OCI-LY7 (cell line): Measurements from ENCODE around the gene CYTIP. TPM values are rescaled to one million over a fixed set of nuclear protein-coding genes. Genes with fewer than 3 reads are reported as not detected.

Source experiments
- BruUV-seq: library from RNA; stranded (reverse); fragments of 400-500 nt; replicated peaks from 2 replicates; lab custom pipeline; 2021; lab: Mats Ljungman, UMichigan
- CTCF ChIA-PET: fragments of 300-600 bp; sonication (Branson Sonifier 250); formaldehyde crosslinking; loops from one replicate; lab custom pipeline; 2022; ENCODE audit warnings: antibody characterized with exemption; ENCODE audit not compliant: unreplicated experiment; lab: Charles Lee
- POLR2A ChIA-PET: fragments of 300-600 bp; sonication (Branson Sonifier 250); formaldehyde crosslinking; loops from one replicate; lab custom pipeline; 2022; ENCODE audit warnings: antibody characterized with exemption; lab: Charles Lee
- DNase-seq: peaks from one replicate; pipeline ENCODE4 v3.0.0-alpha.2; 2015; ENCODE audit warnings: low spot score
- H2AFZ ChIP-seq: fragments of 200-600 bp; sonication (generic), shearing (Covaris generic); 2 replicates; pipeline ENCODE4 v1.6.1; 2014; ENCODE audit warnings: mild to moderate bottlenecking, antibody characterized with exemption, low read length, moderate library complexity
- H3K27ac ChIP-seq: fragments of 200-600 bp; sonication (generic); 2 replicates; pipeline ENCODE4 v1.5.1; 2014; ENCODE audit warnings: mixed run types, low read depth, mild to moderate bottlenecking, moderate library complexity, low read length, inconsistent platforms; ENCODE audit not compliant: poor library complexity, severe bottlenecking
- H3K36me3 ChIP-seq: fragments of 200-600 bp; sonication (generic); 2 replicates; pipeline ENCODE4 v1.6.1; 2014; ENCODE audit warnings: mild to moderate bottlenecking, antibody characterized with exemption, low read length, moderate library complexity, mixed read lengths; ENCODE audit not compliant: insufficient read depth
- H3K4me1 ChIP-seq: fragments of 200-600 bp; sonication (generic); 2 replicates; pipeline ENCODE4 v1.5.1; 2014; ENCODE audit warnings: mild to moderate bottlenecking, low read length; ENCODE audit not compliant: insufficient read depth, poor library complexity, severe bottlenecking
- H3K4me2 ChIP-seq: fragments of 200-600 bp; sonication (generic); 2 replicates; pipeline ENCODE4 v1.6.1; 2014; ENCODE audit warnings: mild to moderate bottlenecking, low read length
- H3K4me3 ChIP-seq: fragments of 200-600 bp; sonication (generic); 2 replicates; pipeline ENCODE4 v1.5.1; 2014; ENCODE audit warnings: mild to moderate bottlenecking, low read depth, low read length; ENCODE audit not compliant: poor library complexity, severe bottlenecking
- H3K79me2 ChIP-seq: fragments of 200-600 bp; sonication (generic); 2 replicates; pipeline ENCODE4 v1.6.1; 2016; ENCODE audit warnings: low read depth, mild to moderate bottlenecking, low read length, moderate library complexity, mixed read lengths; ENCODE audit not compliant: insufficient read depth
- H3K9me2 ChIP-seq: fragments of 200-600 bp; sonication (generic); 2 replicates; pipeline ENCODE4 v1.6.1; 2016; ENCODE audit warnings: mild to moderate bottlenecking, low read length, mixed read lengths; ENCODE audit not compliant: insufficient read depth
- H3K9me3 ChIP-seq: fragments of 200-600 bp; sonication (generic); 2 replicates; pipeline ENCODE4 v1.6.1; 2014; ENCODE audit warnings: mild to moderate bottlenecking, mixed run types, low read length, mixed read lengths
- H4K20me1 ChIP-seq: fragments of 200-600 bp; sonication (generic); 2 replicates; pipeline ENCODE4 v1.6.1; 2014; ENCODE audit warnings: mild to moderate bottlenecking, antibody characterized with exemption, low read length, moderate library complexity, mixed read lengths; ENCODE audit not compliant: insufficient read depth
- EZH2phosphoT487 ChIP-seq: fragments of 200-600 bp; sonication (generic); IDR thresholded peaks from 2 replicates; pipeline ENCODE4 v1.6.1; 2018; ENCODE audit warnings: low read depth, borderline replicate concordance, mild to moderate bottlenecking, mixed run types, antibody characterized with exemption, low read length, moderate library complexity, mixed read lengths
- intact Hi-C: fragments of 100-400 bp; cut with micrococcal nuclease; formaldehyde crosslinking; loops from one replicate; pipeline ENCODE4 v1.10.0; 2022; ENCODE audit not compliant: unreplicated experiment
- total RNA-seq, 2 experiments: library from RNA; depleted of rRNA in 1 of 2; stranded (reverse); fragments of >200 nt in 1 of 2; shearing (Covaris generic) in 1 of 2; gene quantifications; 2 replicates each; pipeline ENCODE4 v1.2.3, GENCODE V29; 2014 to 2022
- TF ChIP-seq, protein P1 (sequence below): fragments of 200-600 bp; sonication (generic); conservative IDR thresholded peaks from 2 replicates; pipeline ENCODE4 v1.5.1; 2014; ENCODE audit warnings: mild to moderate bottlenecking, antibody characterized with exemption, low read length, moderate library complexity, mixed read lengths

Gene CYTIP
- total RNA-seq, 2 experiments from 2014 or later: 49.2 to 64.0 TPM

GRCh38 chr2:157367704-157368103 lies 76.2 kb downstream of the CYTIP start:
- Histone ChIP-seq H3K4me3 (no peak overlapping the region), H3K4me1 (peaks cover 13% of the 10 kb centered on the region), H3K9me2 (no peaks in the 10 kb centered on the region), H3K27ac (no peak overlapping the region), H2AFZ (no peak overlapping the region), H3K79me2 (no peaks in the 10 kb centered on the region), H3K4me2 (no peak overlapping the region), H3K36me3 (no peaks in the 10 kb centered on the region; the same call in 1 of the 2 replicates), H3K9me3 (peaks cover 6% of the 10 kb centered on the region; the same call in 1 of the 2 replicates), H4K20me1 (no peaks in the 10 kb centered on the region)
- no peak for TF ChIP-seq EZH2phosphoT487
- TF ChIP-seq, protein P1, sequence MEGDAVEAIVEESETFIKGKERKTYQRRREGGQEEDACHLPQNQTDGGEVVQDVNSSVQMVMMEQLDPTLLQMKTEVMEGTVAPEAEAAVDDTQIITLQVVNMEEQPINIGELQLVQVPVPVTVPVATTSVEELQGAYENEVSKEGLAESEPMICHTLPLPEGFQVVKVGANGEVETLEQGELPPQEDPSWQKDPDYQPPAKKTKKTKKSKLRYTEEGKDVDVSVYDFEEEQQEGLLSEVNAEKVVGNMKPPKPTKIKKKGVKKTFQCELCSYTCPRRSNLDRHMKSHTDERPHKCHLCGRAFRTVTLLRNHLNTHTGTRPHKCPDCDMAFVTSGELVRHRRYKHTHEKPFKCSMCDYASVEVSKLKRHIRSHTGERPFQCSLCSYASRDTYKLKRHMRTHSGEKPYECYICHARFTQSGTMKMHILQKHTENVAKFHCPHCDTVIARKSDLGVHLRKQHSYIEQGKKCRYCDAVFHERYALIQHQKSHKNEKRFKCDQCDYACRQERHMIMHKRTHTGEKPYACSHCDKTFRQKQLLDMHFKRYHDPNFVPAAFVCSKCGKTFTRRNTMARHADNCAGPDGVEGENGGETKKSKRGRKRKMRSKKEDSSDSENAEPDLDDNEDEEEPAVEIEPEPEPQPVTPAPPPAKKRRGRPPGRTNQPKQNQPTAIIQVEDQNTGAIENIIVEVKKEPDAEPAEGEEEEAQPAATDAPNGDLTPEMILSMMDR: no peak
- POLR2A ChIA-PET: no interaction called here
- intact Hi-C loops: no loop called here
- CTCF ChIA-PET: no interaction called here
- BruUV-seq: no TSS peak
- DNase-seq: no peak

Other genes with a start within 250 kb of the CYTIP start
- not detected in 2 replicates for gene GALNT5, start 186.4 kb downstream of the CYTIP start, total RNA-seq (2014; rRNA removed; shearing (Covaris generic))
- gene GALNT5, start 186.4 kb downstream of the CYTIP start, total RNA-seq (2022): not detected in 2 replicates
- 1.4 and 2.2 TPM in 2 replicates for gene ERMN, start 118.3 kb downstream of the CYTIP start, total RNA-seq (2014; rRNA removed; shearing (Covaris generic))
- 2.1 and 3.7 TPM in 2 replicates for gene ERMN, start 118.3 kb downstream of the CYTIP start, total RNA-seq (2022)
- 0.03 TPM in 1 of 2 replicates, not detected in the other for gene ACVR1C, start 184.8 kb upstream of the CYTIP start, total RNA-seq (2014; rRNA removed; shearing (Covaris generic))
- not detected in 2 replicates for gene ACVR1C, start 184.8 kb upstream of the CYTIP start, total RNA-seq (2022)